SK-N-SH (cell line): ENCODE data around the gene RASGRF2. TPM values are rescaled to one million over a fixed set of nuclear protein-coding genes. Genes with fewer than 3 reads are reported as not detected.
A peak's percentile ranks its signal among the peaks of the same experiment; 100 is the strongest.

Experiments used
- CTCF ChIA-PET: fragments of 300-600, 350-600 bp; formaldehyde crosslinking; extraction: SDS; loops from one replicate; lab custom pipeline; 2021; lab: Yijun Ruan, JAX
- POLR2A ChIA-PET: fragments of 350-600 bp; sonication (Branson Sonifier 250); formaldehyde crosslinking; extraction: SDS; loops from one replicate; lab custom pipeline; 2020; ENCODE audit warnings: antibody characterized with exemption, inconsistent platforms; lab: Yijun Ruan, JAX
- DNase-seq: peaks from one replicate; pipeline ENCODE4 v3.0.0; 2012
- H2AFZ ChIP-seq: fragments of 200-600 bp; sonication (generic); 2 replicates; pipeline ENCODE4 v1.8.1; 2016; ENCODE audit warnings: antibody characterized with exemption, mild to moderate bottlenecking, low read depth
- H3F3A ChIP-seq: fragments of 200-600 bp; sonication (generic); replicated peaks from 2 replicates; pipeline ENCODE3; 2016; ENCODE audit warnings: antibody characterized with exemption, mild to moderate bottlenecking; ENCODE audit not compliant: insufficient read depth
- H3K27ac ChIP-seq, 2 experiments: fragments of 200-500 bp in 1 of 2; fragments of 200-600 bp in 1 of 2; sonication (Bioruptor generic) in 1 of 2; sonication (generic), shearing (Covaris generic) in 1 of 2; 2 replicates each; pipeline versions ENCODE4 v1.5.1 to v1.6.1; 2014 to 2016; ENCODE audit warnings: low read depth in 2 of 2, inconsistent platforms in 1 of 2, low read length in 1 of 2, mild to moderate bottlenecking in 1 of 2, mixed read lengths in 1 of 2
- H3K27me3 ChIP-seq: fragments of 200-600 bp; sonication (generic), shearing (Covaris generic); 2 replicates; pipeline ENCODE4 v1.6.1; 2016; ENCODE audit warnings: mixed run types; ENCODE audit not compliant: insufficient read depth
- H3K36me3 ChIP-seq, 2 experiments: fragments of 200-500 bp in 1 of 2; fragments of 200-600 bp in 1 of 2; sonication (Bioruptor generic) in 1 of 2; sonication (generic) in 1 of 2; replicated peaks in 1 of 2; 2 replicates each; pipeline versions ENCODE3 to v1.5.1; 2014 to 2016; ENCODE audit warnings: low read length in 1 of 2, mild to moderate bottlenecking in 1 of 2; ENCODE audit not compliant: insufficient read depth in 2 of 2, control insufficient read depth in 1 of 2
- H3K4me1 ChIP-seq, 2 experiments: fragments of 200-500 bp in 1 of 2; fragments of 200-600 bp in 1 of 2; sonication (Bioruptor generic) in 1 of 2; sonication (generic), shearing (Covaris generic) in 1 of 2; 2 replicates each; pipeline versions ENCODE4 v1.5.1 to v1.6.1; 2014 to 2016; ENCODE audit warnings: low read depth in 1 of 2, low read length in 1 of 2, mixed run types in 1 of 2; ENCODE audit not compliant: insufficient read depth in 2 of 2, control insufficient read depth in 1 of 2
- H3K4me2 ChIP-seq: fragments of 200-600 bp; sonication (generic), shearing (Covaris generic); 2 replicates; pipeline ENCODE4 v1.6.1; 2017; ENCODE audit warnings: mixed run types
- H3K4me3 ChIP-seq, 2 experiments: fragments of 200-500 bp in 1 of 2; fragments of 200-600 bp in 1 of 2; sonication (Bioruptor generic) in 1 of 2; sonication (generic), shearing (Covaris generic) in 1 of 2; 2 replicates each; pipeline versions ENCODE4 v1.5.1 to v1.8.1; 2014 to 2016; ENCODE audit warnings: low read depth in 2 of 2, inconsistent platforms in 1 of 2, low read length in 1 of 2, mild to moderate bottlenecking in 1 of 2, mixed read lengths in 1 of 2, moderate library complexity in 1 of 2
- H3K79me2 ChIP-seq: fragments of 200-600 bp; sonication (generic); 2 replicates; pipeline ENCODE4 v1.8.1; 2017; ENCODE audit warnings: mild to moderate bottlenecking; ENCODE audit not compliant: insufficient read depth
- H3K9ac ChIP-seq: fragments of 200-600 bp; sonication (generic); 2 replicates; pipeline ENCODE4 v1.6.1; 2017; ENCODE audit warnings: mixed run types
- H3K9me2 ChIP-seq: fragments of 200-600 bp; sonication (generic); 2 replicates; pipeline ENCODE4 v1.6.1; 2017; ENCODE audit warnings: mixed run types
- H3K9me3 ChIP-seq: fragments of 200-600 bp; sonication (generic); 2 replicates; pipeline ENCODE4 v1.6.1; 2017; ENCODE audit warnings: mixed run types, mild to moderate bottlenecking, moderate library complexity
- H4K20me1 ChIP-seq: fragments of 200-600 bp; sonication (generic); 2 replicates; pipeline ENCODE4 v1.6.1; 2017; ENCODE audit warnings: mild to moderate bottlenecking, mixed run types; ENCODE audit not compliant: insufficient read depth
- JUND ChIP-seq: IDR thresholded peaks from 2 replicates; pipeline ENCODE4 v1.4.0; 2012
- MXI1 ChIP-seq: IDR thresholded peaks from 2 replicates; pipeline ENCODE4 v1.6.1; 2012; ENCODE audit warnings: mild to moderate bottlenecking, low read depth, low read length, improper control_type of control experiment
- NFIC ChIP-seq: IDR thresholded peaks from 2 replicates; pipeline ENCODE4 v1.4.0; 2012; ENCODE audit warnings: borderline replicate concordance
- NRF1 ChIP-seq: IDR thresholded peaks from 2 replicates; pipeline ENCODE4 v1.6.1; 2012; ENCODE audit warnings: low read depth, mild to moderate bottlenecking, low read length
- POLR2AphosphoS5 ChIP-seq: IDR thresholded peaks from 2 replicates; pipeline ENCODE4 v1.6.1; 2012; ENCODE audit warnings: low read depth, low read length
- RAD21 ChIP-seq: IDR thresholded peaks from 2 replicates; pipeline ENCODE4 v1.6.1; 2012; ENCODE audit warnings: mild to moderate bottlenecking, low read length
- RCOR1 ChIP-seq: fragments of 150-350 bp; IDR thresholded peaks from 2 replicates; pipeline ENCODE4 v1.6.1; 2017; ENCODE audit warnings: antibody characterized with exemption, low read length
- RXRA ChIP-seq: IDR thresholded peaks from 2 replicates; pipeline ENCODE4 v1.4.0; 2012; ENCODE audit warnings: low read depth, mild to moderate bottlenecking, borderline replicate concordance
- TEAD4 ChIP-seq: IDR thresholded peaks from 2 replicates; pipeline ENCODE4 v1.4.0; 2012; ENCODE audit warnings: mild to moderate bottlenecking, borderline replicate concordance; ENCODE audit not compliant: insufficient read depth
- YY1 ChIP-seq: IDR thresholded peaks from 2 replicates; pipeline ENCODE4 v1.4.0; 2012; ENCODE audit warnings: low read depth, mild to moderate bottlenecking
- WGBS: methylation state at CpG from one replicate; pipeline ENCODE4 v1.1.6; 2017; ENCODE audit warnings: low lambda C conversion rate; 5-methylcytosine and 5-hydroxymethylcytosine counted together
- polyA plus RNA-seq, 3 experiments: library from polyadenylated mRNA; depleted of rRNA; stranded (reverse); fragments of >200 nt; gene quantifications; 2 replicates each; pipeline ENCODE4 v1.2.3, GENCODE V29; 2012
- TF ChIP-seq, protein P1 (sequence below): IDR thresholded peaks from 2 replicates; pipeline ENCODE4 v1.4.0; 2012; ENCODE audit warnings: low read depth, borderline replicate concordance
- TF ChIP-seq, protein P2 (sequence below): IDR thresholded peaks from 2 replicates; pipeline ENCODE4 v1.4.0; 2012; ENCODE audit warnings: low read depth
- TF ChIP-seq, protein P3 (sequence below): fragments of 200-600 bp; sonication (generic); IDR thresholded peaks from 2 replicates; pipeline ENCODE4 v1.6.1; 2017; ENCODE audit warnings: antibody characterized with exemption, mild to moderate bottlenecking, moderate library complexity
- TF ChIP-seq, protein P4 (sequence below): fragments of 150-350 bp; IDR thresholded peaks from 2 replicates; pipeline ENCODE4 v1.6.1; 2016; ENCODE audit warnings: mild to moderate bottlenecking, low read depth, low read length
- TF ChIP-seq, protein P5 (sequence below): IDR thresholded peaks from 2 replicates; pipeline ENCODE4 v1.6.1; 2012; ENCODE audit warnings: mild to moderate bottlenecking, low read depth, low read length, moderate library complexity

The RASGRF2 gene, protein sequence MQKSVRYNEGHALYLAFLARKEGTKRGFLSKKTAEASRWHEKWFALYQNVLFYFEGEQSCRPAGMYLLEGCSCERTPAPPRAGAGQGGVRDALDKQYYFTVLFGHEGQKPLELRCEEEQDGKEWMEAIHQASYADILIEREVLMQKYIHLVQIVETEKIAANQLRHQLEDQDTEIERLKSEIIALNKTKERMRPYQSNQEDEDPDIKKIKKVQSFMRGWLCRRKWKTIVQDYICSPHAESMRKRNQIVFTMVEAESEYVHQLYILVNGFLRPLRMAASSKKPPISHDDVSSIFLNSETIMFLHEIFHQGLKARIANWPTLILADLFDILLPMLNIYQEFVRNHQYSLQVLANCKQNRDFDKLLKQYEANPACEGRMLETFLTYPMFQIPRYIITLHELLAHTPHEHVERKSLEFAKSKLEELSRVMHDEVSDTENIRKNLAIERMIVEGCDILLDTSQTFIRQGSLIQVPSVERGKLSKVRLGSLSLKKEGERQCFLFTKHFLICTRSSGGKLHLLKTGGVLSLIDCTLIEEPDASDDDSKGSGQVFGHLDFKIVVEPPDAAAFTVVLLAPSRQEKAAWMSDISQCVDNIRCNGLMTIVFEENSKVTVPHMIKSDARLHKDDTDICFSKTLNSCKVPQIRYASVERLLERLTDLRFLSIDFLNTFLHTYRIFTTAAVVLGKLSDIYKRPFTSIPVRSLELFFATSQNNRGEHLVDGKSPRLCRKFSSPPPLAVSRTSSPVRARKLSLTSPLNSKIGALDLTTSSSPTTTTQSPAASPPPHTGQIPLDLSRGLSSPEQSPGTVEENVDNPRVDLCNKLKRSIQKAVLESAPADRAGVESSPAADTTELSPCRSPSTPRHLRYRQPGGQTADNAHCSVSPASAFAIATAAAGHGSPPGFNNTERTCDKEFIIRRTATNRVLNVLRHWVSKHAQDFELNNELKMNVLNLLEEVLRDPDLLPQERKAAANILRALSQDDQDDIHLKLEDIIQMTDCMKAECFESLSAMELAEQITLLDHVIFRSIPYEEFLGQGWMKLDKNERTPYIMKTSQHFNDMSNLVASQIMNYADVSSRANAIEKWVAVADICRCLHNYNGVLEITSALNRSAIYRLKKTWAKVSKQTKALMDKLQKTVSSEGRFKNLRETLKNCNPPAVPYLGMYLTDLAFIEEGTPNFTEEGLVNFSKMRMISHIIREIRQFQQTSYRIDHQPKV (N-terminal part only)
- polyA plus RNA-seq (2012; rRNA removed), result under 0.01 TPM in 1 of 2 replicates, not detected in the other
- polyA plus RNA-seq (2012; cell fraction: cytosol; rRNA removed), result 0.01 TPM in 2 replicates
- 0.04 and 0.07 TPM in 2 replicates for polyA plus RNA-seq (2012; cell fraction: nucleus; rRNA removed)

DNA sequence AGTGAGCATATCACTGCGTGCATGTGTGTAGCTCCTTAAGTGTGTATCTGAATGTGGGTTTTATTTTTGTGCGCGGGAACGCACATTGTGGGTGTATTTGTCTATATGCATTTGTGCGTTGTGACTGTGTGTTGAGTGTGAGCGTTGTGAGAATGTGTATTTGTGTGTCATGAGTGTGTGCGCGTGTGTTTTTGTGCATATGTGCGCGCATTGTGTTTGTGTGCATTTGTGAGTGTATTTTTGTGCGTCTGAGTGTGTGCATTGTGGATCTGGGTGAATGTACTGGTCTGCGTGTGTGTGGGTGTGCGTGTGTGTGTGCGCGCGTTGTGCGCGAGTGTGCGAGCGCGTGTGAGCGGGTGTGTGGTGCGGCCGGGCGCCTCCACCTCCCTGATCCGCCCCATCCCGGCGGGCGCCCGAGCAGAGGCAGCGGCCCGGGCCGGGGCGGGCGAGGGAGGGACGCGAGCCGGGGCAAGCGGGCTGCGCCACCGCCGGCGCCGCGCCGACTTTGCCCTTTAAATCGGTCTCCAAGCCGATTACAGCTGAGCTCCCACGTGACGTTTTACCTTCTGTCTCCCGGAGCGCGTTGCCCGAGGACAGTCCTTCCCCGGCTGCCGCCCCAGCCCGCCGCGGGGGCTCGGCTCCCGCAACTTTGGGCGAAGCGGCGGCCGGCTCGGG is at the start of gene RASGRF2:
Gene RASGRF2 (plus strand): TSS at position 596 of the 675 bp plus-strand sequence. CDS start 376 bp downstream, outside the sequence.
- no peaks in the 10 kb centered on the region for H4K20me1 ChIP-seq
- H3K4me1 ChIP-seq, result peaks cover 0 to 10% of the 10 kb centered on the region in 2 experiments; a peak in 3 of 4 replicates
- peaks cover 2% of the 10 kb centered on the region for H3F3A ChIP-seq
- CTCF ChIA-PET, result interaction anchor here (1.0 to 1.4 kb wide), 3 partner anchors 24 to 273 kb away, joined by 3 to 4 read pairs (median 3); no protein-coding TSS in a partner anchor
- no peaks in the 10 kb centered on the region for H3K9me2 ChIP-seq
- no peaks in the 10 kb centered on the region for H3K36me3 ChIP-seq
- TF ChIP-seq, protein P1, sequence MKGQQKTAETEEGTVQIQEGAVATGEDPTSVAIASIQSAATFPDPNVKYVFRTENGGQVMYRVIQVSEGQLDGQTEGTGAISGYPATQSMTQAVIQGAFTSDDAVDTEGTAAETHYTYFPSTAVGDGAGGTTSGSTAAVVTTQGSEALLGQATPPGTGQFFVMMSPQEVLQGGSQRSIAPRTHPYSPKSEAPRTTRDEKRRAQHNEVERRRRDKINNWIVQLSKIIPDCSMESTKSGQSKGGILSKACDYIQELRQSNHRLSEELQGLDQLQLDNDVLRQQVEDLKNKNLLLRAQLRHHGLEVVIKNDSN, result peak; percentile 31; the same call in 1 of the 2 replicates
- TF ChIP-seq NFIC, result no peak
- no peak for TF ChIP-seq TEAD4
- no peak for TF ChIP-seq RCOR1
- no peak for TF ChIP-seq RXRA
- TF ChIP-seq RAD21, result no peak
- TF ChIP-seq NRF1, result no peak
- no peak for TF ChIP-seq POLR2AphosphoS5
- TF ChIP-seq, protein P2, sequence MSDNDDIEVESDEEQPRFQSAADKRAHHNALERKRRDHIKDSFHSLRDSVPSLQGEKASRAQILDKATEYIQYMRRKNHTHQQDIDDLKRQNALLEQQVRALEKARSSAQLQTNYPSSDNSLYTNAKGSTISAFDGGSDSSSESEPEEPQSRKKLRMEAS, result no peak
- TF ChIP-seq, protein P3, sequence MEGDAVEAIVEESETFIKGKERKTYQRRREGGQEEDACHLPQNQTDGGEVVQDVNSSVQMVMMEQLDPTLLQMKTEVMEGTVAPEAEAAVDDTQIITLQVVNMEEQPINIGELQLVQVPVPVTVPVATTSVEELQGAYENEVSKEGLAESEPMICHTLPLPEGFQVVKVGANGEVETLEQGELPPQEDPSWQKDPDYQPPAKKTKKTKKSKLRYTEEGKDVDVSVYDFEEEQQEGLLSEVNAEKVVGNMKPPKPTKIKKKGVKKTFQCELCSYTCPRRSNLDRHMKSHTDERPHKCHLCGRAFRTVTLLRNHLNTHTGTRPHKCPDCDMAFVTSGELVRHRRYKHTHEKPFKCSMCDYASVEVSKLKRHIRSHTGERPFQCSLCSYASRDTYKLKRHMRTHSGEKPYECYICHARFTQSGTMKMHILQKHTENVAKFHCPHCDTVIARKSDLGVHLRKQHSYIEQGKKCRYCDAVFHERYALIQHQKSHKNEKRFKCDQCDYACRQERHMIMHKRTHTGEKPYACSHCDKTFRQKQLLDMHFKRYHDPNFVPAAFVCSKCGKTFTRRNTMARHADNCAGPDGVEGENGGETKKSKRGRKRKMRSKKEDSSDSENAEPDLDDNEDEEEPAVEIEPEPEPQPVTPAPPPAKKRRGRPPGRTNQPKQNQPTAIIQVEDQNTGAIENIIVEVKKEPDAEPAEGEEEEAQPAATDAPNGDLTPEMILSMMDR, result no peak
- TF ChIP-seq MXI1, result 0 out of 2 replicates have a peak, but pooled peaks have one; percentile 14
- no peak for TF ChIP-seq YY1
- TF ChIP-seq, protein P4, sequence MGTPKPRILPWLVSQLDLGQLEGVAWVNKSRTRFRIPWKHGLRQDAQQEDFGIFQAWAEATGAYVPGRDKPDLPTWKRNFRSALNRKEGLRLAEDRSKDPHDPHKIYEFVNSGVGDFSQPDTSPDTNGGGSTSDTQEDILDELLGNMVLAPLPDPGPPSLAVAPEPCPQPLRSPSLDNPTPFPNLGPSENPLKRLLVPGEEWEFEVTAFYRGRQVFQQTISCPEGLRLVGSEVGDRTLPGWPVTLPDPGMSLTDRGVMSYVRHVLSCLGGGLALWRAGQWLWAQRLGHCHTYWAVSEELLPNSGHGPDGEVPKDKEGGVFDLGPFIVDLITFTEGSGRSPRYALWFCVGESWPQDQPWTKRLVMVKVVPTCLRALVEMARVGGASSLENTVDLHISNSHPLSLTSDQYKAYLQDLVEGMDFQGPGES, result no peak
- TF ChIP-seq, protein P5, sequence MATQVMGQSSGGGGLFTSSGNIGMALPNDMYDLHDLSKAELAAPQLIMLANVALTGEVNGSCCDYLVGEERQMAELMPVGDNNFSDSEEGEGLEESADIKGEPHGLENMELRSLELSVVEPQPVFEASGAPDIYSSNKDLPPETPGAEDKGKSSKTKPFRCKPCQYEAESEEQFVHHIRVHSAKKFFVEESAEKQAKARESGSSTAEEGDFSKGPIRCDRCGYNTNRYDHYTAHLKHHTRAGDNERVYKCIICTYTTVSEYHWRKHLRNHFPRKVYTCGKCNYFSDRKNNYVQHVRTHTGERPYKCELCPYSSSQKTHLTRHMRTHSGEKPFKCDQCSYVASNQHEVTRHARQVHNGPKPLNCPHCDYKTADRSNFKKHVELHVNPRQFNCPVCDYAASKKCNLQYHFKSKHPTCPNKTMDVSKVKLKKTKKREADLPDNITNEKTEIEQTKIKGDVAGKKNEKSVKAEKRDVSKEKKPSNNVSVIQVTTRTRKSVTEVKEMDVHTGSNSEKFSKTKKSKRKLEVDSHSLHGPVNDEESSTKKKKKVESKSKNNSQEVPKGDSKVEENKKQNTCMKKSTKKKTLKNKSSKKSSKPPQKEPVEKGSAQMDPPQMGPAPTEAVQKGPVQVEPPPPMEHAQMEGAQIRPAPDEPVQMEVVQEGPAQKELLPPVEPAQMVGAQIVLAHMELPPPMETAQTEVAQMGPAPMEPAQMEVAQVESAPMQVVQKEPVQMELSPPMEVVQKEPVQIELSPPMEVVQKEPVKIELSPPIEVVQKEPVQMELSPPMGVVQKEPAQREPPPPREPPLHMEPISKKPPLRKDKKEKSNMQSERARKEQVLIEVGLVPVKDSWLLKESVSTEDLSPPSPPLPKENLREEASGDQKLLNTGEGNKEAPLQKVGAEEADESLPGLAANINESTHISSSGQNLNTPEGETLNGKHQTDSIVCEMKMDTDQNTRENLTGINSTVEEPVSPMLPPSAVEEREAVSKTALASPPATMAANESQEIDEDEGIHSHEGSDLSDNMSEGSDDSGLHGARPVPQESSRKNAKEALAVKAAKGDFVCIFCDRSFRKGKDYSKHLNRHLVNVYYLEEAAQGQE, result no peak
- no peak for TF ChIP-seq JUND
- peak; percentile 87 for DNase-seq
- POLR2A ChIA-PET, result no interaction called here
- no peak within 1 kb of the TSS for H3K9ac ChIP-seq
- peaks cover 18% of the 10 kb centered on the region; the same call in 1 of the 2 replicates for H3K27me3 ChIP-seq
- H3K9me3 ChIP-seq, result no peaks in the 10 kb centered on the region
- H3K4me2 ChIP-seq, result peak within 1 kb of the TSS; percentile 68
- no peaks in the 10 kb centered on the region for H3K79me2 ChIP-seq
- no peak within 1 kb of the TSS for H2AFZ ChIP-seq
- H3K27ac ChIP-seq, result no peak within 1 kb of the TSS
- WGBS, result 44% methylated on average over 37 of the region's 66 CpGs
- peak within 1 kb of the TSS; percentile 37 to 49; a peak in 3 of 4 replicates for H3K4me3 ChIP-seq
